ENCODE measurements around the gene CSNK2A2.

The CSNK2A2 gene

DNA sequence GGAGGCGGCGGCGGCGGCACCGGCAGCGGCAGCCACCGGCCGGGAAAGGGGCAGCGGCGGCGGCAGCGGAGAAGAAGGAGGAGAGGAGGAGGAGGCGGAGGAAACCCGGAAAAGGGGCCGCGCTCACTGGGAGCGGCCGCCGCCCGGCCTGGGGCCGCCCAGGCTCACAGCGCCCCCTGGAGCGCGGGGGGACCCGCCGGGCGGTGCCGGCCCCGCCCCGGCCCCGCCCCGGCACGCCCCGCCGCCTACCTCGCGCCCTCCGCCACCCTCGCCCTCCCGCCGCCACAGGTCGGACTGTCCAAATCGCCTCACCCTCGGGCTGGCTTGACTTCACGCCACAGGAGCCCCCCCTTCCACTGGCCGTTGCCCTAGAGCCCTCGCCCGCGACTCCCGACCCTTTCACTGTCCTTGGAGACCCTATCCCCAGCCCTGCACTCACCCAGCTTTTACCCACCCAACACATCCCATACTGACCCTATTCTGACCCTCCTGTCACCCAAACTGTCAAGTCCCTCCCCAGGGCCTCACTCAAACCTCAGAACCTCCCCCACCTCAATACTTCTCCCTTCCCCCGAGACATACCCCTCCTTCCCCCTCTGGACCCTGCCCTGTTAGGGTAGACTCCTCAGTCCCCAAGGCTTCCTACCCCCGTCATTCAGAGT lies at the start of gene CSNK2A2:
TSS of gene CSNK2A2 (minus strand) at position 85 of the 662 bp plus-strand sequence. CDS start 370 bp downstream, outside the sequence.
- H3K27me3 ChIP-seq, result peaks cover 48% of the 10 kb centered on the region
- no peak within 1 kb of the TSS for H3K27ac ChIP-seq
- H3K4me1 ChIP-seq (ENCODE audit: control insufficient read depth in 1 of 2, insufficient read depth in 1 of 2, low read depth in 1 of 2, low read length in 1 of 2), result peaks cover 10 to 17% of the 10 kb centered on the region in 2 experiments
- H3K36me3 ChIP-seq, result no peaks in the 10 kb centered on the region
- peak within 1 kb of the TSS; percentile 52 to 66 for H3K4me3 ChIP-seq (ENCODE audit: low read depth in 1 of 2, low read length in 1 of 2)
- TF ChIP-seq, protein P1, sequence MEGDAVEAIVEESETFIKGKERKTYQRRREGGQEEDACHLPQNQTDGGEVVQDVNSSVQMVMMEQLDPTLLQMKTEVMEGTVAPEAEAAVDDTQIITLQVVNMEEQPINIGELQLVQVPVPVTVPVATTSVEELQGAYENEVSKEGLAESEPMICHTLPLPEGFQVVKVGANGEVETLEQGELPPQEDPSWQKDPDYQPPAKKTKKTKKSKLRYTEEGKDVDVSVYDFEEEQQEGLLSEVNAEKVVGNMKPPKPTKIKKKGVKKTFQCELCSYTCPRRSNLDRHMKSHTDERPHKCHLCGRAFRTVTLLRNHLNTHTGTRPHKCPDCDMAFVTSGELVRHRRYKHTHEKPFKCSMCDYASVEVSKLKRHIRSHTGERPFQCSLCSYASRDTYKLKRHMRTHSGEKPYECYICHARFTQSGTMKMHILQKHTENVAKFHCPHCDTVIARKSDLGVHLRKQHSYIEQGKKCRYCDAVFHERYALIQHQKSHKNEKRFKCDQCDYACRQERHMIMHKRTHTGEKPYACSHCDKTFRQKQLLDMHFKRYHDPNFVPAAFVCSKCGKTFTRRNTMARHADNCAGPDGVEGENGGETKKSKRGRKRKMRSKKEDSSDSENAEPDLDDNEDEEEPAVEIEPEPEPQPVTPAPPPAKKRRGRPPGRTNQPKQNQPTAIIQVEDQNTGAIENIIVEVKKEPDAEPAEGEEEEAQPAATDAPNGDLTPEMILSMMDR (IDR thresholded peaks at IDR 0.05), result no peak
- no peaks in the 10 kb centered on the region for H3K9me3 ChIP-seq

DNA sequence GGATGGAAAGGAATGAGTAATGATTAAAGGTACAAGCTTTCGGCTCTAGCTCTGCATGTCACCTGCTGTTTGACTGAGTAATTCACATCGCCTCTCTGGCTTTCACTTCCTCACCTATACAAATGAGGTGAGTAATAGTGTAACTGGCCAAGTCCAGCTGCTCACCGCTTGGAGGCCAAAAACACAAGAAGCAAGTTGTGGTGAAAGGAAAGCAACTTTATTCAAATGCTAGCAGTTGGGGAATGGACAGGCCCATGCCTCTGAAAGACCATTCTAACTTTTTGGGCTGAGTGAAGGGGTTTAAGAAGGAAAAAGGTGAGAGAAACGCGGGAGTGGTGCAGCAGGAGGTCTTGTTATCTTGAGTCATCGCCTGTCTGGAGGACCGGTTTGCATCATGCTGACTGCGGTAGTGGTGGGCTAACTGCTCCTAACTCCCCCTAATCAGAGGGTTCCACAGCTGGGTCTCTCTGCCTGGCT lies 45.7 kb upstream of the CSNK2A2 start:
- TF ChIP-seq, protein P1 (IDR thresholded peaks at IDR 0.05), result no peak
- no peaks in the 10 kb centered on the region for H3K9me3 ChIP-seq
- no peak overlapping the region for H3K4me3 ChIP-seq (ENCODE audit: low read depth in 1 of 2, low read length in 1 of 2)
- no peaks in the 10 kb centered on the region for H3K4me1 ChIP-seq (ENCODE audit: control insufficient read depth in 1 of 2, insufficient read depth in 1 of 2, low read depth in 1 of 2, low read length in 1 of 2)
- peaks cover 78% of the 10 kb centered on the region for H3K27me3 ChIP-seq
- no peak overlapping the region for H3K27ac ChIP-seq
- no peaks in the 10 kb centered on the region for H3K36me3 ChIP-seq

DNA sequence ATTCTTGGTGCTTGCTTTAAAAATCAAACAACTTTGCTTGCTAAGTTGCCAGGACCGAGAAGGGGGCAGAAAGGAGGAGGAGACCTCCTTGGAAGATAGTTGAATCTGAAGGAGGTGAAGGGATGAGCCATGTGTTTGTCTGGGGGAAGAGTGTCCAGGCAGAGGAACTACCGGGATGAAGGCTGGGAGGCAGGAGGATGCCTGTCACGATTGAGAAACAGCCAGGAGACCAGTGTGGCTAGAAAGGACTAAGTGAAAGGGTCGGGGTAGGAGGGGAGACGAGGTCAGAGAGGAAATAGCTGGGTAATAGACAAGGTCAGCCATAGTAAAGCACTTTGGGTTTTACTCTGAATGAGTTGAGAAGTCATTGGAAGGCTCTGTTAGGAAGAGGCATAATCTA lies 38.9 kb upstream of the CSNK2A2 start:
- peaks cover 79% of the 10 kb centered on the region for H3K27me3 ChIP-seq
- H3K4me3 ChIP-seq (ENCODE audit: low read depth in 1 of 2, low read length in 1 of 2), result no peak overlapping the region
- H3K4me1 ChIP-seq (ENCODE audit: control insufficient read depth in 1 of 2, insufficient read depth in 1 of 2, low read depth in 1 of 2, low read length in 1 of 2), result peaks cover 0 to 5% of the 10 kb centered on the region in 2 experiments
- H3K27ac ChIP-seq, result no peak overlapping the region
- H3K36me3 ChIP-seq, result no peaks in the 10 kb centered on the region
- TF ChIP-seq, protein P1 (IDR thresholded peaks at IDR 0.05), result no peak
- no peaks in the 10 kb centered on the region for H3K9me3 ChIP-seq

DNA sequence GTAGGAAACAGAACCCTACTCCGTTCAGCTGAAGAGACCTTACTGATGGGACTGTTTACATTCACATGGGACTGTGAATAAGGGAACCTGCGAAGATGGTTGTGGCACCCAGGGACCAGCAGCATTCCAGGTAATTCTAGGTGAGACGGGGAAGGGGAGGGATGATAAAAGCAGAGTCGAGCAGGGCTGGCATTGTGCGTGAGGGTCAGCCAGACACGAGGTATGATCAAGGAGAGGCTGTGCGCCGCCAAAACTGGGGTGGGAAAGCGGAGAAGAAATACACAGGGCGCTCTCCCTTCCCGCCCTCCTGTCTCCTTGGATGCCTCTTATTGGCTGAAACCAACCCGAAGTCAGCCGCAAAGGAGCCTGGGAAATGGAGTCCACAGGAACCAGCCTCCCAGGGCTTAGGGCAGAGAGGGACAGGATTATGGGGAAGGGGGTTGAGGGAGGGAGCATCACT lies 38.4 kb upstream of the CSNK2A2 start:
- Histone ChIP-seq H3K9me3 (no peaks in the 10 kb centered on the region), H3K27me3 (peaks cover 74% of the 10 kb centered on the region), H3K4me1 (ENCODE audit: control insufficient read depth in 1 of 2, insufficient read depth in 1 of 2, low read depth in 1 of 2, low read length in 1 of 2) (peaks cover 0 to 5% of the 10 kb centered on the region in 2 experiments), H3K27ac (no peak overlapping the region), H3K4me3 (ENCODE audit: low read depth in 1 of 2, low read length in 1 of 2) (peak overlapping the region in 1 of 2 experiments; percentile 12), H3K36me3 (no peaks in the 10 kb centered on the region)
- TF ChIP-seq, protein P1 (IDR thresholded peaks at IDR 0.05), result no peak

DNA sequence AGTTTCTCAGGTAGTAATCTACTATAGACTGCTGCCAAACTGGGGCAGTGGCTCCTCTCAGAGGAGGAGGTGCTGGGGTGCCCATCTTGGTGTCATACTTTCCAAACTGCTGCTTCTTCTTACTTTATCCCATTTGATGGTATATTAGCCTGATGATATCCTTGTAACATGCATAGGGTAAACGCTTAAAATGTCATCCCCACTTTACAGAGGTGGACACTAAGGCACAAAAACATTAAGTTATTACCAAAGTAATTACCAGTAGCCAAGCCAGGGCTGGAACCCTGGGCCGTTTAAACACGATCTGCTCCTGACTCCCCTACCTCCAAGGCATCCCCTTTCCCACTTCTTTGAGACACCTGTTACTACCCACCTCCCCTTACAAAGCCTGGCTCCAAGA lies 37.8 kb upstream of the CSNK2A2 start:
- TF ChIP-seq, protein P1 (IDR thresholded peaks at IDR 0.05), result no peak
- Histone ChIP-seq H3K9me3 (no peaks in the 10 kb centered on the region), H3K27me3 (peaks cover 70% of the 10 kb centered on the region), H3K27ac (no peak overlapping the region), H3K4me1 (ENCODE audit: control insufficient read depth in 1 of 2, insufficient read depth in 1 of 2, low read depth in 1 of 2, low read length in 1 of 2) (peaks cover 0 to 5% of the 10 kb centered on the region in 2 experiments), H3K4me3 (ENCODE audit: low read depth in 1 of 2, low read length in 1 of 2) (no peak overlapping the region), H3K36me3 (no peaks in the 10 kb centered on the region)
